GM12891 (cell line): ENCODE data around the gene GDF3.

Source experiments
- PAX5 ChIP-seq: IDR thresholded peaks from 2 replicates; pipeline ENCODE4 v1.6.1; 2011; ENCODE audit warnings: low read length, moderate library complexity, mild to moderate bottlenecking; ENCODE audit not compliant: insufficient read depth, severe bottlenecking
- POLR2A ChIP-seq: IDR thresholded peaks from 2 replicates; pipeline ENCODE4 v1.6.1; 2011; ENCODE audit warnings: low read depth, low read length, control low read depth
- POLR2AphosphoS5 ChIP-seq: IDR thresholded peaks from 2 replicates; pipeline ENCODE4 v1.6.1; 2011; ENCODE audit warnings: low read depth, low read length, control low read depth
- POU2F2 ChIP-seq: IDR thresholded peaks from 2 replicates; pipeline ENCODE4 v1.6.1; 2011; ENCODE audit warnings: low read depth, mild to moderate bottlenecking, control low read depth, low read length, moderate library complexity
- SPI1 ChIP-seq: IDR thresholded peaks from 2 replicates; pipeline ENCODE4 v1.6.1; 2011; ENCODE audit warnings: low read depth, low read length, control low read depth
- TAF1 ChIP-seq: IDR thresholded peaks from 2 replicates; pipeline ENCODE4 v1.6.1; 2011; ENCODE audit warnings: low read depth, low read length, control low read depth

DNA sequence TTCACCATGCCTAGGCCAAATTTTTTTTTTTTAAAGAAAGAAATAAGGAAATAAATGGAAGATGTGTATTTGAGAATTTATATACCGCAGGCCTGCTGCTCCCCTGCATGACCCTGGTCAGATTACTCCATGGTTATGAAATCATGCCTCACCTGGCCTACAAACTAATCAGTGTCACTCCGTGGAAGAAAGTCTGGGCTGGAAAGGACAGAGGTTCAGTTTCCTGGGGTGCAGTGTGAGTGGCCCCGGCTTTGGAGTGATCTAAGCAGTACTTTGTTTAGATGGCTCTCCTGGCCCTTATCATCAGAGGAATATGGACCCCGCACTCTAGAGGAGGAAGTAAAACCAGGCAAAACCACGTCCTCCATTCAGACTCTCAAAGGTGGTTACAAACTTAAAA, 39.5 kb downstream of the GDF3 start:
- TF ChIP-seq POLR2A (no peak), POLR2AphosphoS5 (no peak), SPI1 (no peak), TAF1 (no peak), POU2F2 (no peak), PAX5 (no peak)
